Measurements from ENCODE around the gene HOXB9.
A peak's percentile ranks its signal among the peaks of the same experiment; 100 is the strongest.

DNA sequence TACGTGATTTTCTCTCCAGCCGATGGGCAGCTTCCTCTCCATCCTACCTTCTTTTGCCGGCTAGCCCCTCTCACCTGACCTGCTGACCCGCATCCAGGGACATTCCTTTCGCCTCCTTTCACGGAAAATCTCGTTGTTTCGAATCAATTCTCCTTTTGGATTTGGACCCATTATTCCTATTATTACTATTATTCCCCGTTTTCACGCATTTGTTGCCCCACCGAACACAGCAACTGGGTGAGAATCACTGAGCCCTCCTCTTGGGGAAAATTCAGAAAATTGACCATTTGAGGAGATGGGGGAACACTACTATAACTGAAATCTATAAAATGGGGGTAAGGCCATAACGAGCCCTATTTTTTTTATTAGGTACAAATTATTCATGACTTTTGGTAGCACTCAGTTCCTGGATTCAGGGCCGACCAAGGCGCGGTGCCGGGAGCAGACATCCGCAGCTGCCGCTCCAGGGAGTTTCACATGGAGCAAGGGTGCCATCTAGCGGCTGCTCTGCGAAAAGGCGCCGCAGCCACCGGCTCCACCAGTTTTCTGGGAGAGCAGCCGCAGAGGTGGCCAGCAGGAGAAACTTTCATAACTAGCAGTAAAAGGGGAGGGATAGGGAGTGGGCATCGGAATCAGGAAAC lies 7.8 kb downstream of the HOXB9 start:
- TF ChIP-seq REST (IDR thresholded peaks at IDR 0.05; ENCODE audit: insufficient read depth in 1 of 2, low read depth in 2 of 2, low read length in 1 of 2), result peak in 1 of 2 experiments; percentile 70; a peak in 1 of 4 replicates
- TF ChIP-seq CTCF (IDR thresholded peaks at IDR 0.05), result peak; percentile 100
- peak; percentile 53; the same call in 1 of the 2 replicates for TF ChIP-seq POLR2AphosphoS5 (IDR thresholded peaks at IDR 0.05; ENCODE audit: low read depth, low read length)
- no peak for TF ChIP-seq TCF7L2 (IDR thresholded peaks at IDR 0.05; ENCODE audit: low read depth, low read length)

Measured in Panc1 (cell line).